Neutrophil (primary cell): Measurements from ENCODE around the gene WDR73.

Experiments
- H3K27ac ChIP-seq: fragments of 200-600 bp; sonication (generic); 2 replicates; pipeline ENCODE4 v1.5.1; 2016; ENCODE audit warnings: mild to moderate bottlenecking, moderate library complexity
- H3K27me3 ChIP-seq: fragments of 200-600 bp; sonication (generic); 2 replicates; pipeline ENCODE4 v1.6.0; 2016; ENCODE audit warnings: mild to moderate bottlenecking
- H3K36me3 ChIP-seq: fragments of 200-600 bp; sonication (generic); 2 replicates; pipeline ENCODE4 v1.5.1; 2017
- H3K4me1 ChIP-seq, 2 experiments: fragments of 200-600 bp in 1 of 2; sonication (generic) in 1 of 2; 1 replicate in 1 of 2; 2 replicates in 1 of 2; pipeline versions ENCODE4 v1.5.1 to v1.6.1; 2013 to 2016; ENCODE audit warnings: low read depth in 1 of 2, low read length in 1 of 2, mild to moderate bottlenecking in 1 of 2, moderate library complexity in 1 of 2; ENCODE audit not compliant: control insufficient read depth in 1 of 2, insufficient read depth in 1 of 2
- H3K4me3 ChIP-seq, 2 experiments: fragments of 200-600 bp in 1 of 2; sonication (generic) in 1 of 2; 1 replicate in 1 of 2; 2 replicates in 1 of 2; pipeline ENCODE4 v1.5.1; 2013 to 2016; ENCODE audit warnings: low read depth in 1 of 2, low read length in 1 of 2, mild to moderate bottlenecking in 1 of 2, moderate library complexity in 1 of 2
- H3K9me3 ChIP-seq: fragments of 200-600 bp; sonication (generic); 2 replicates; pipeline ENCODE4 v1.5.1; 2016
- CTCF ChIP-seq: fragments of 200-600 bp; sonication (generic); IDR thresholded peaks from 2 replicates; pipeline ENCODE4 v1.5.1; 2016; ENCODE audit warnings: antibody characterized with exemption

Gene WDR73

GRCh38 chr15:84681831-84682230 lies 27.7 kb upstream of the WDR73 start:
- Histone ChIP-seq H3K27me3 (no peaks in the 10 kb centered on the region), H3K27ac (peak overlapping the region; percentile 48), H3K4me3 (no peak overlapping the region), H3K4me1 (no peaks in the 10 kb centered on the region), H3K9me3 (no peaks in the 10 kb centered on the region), H3K36me3 (peaks cover 56% of the 10 kb centered on the region)
- no peak for TF ChIP-seq CTCF

DNA sequence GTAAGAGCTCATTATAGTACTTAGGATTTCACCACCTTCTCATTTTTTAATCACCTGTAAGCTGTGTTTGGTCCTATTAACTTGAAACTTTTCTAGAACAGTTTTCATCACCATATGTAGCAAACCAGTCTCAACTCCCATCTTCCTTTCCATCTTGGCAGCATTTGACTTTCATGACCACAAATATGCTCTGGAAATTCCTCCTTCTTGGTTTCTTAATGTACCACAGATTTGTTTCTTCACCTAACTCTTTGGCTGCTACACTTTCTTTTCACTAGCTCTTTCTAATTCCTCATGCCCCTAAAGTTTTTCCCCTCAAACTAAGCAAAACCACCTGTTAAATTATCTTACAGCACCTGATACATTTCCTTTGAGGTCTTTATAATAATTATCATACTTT lies 17.1 kb upstream of the WDR73 start:
- no peak overlapping the region for H3K27ac ChIP-seq

DNA sequence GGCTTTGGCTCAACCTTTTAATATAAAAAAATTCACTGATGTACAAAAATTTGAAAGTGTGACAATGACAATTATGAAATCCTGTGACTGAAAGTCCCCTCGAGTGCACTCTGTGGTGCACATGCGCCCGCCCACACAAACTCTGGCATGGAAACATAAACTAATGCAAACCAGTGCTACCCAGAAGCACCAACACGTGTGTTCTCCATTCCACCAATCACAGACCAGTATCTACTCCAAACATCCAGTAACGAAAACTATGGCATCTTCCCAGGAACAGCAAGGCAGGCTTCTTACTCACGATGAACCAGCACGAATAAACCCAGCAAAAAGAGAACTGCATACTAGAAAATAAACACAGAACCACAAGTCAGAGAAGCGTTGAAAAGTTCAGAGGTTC lies 15.6 kb upstream of the WDR73 start:
- no peaks in the 10 kb centered on the region for H3K27me3 ChIP-seq
- no peak overlapping the region for H3K27ac ChIP-seq
- H3K4me3 ChIP-seq: no peak overlapping the region
- H3K9me3 ChIP-seq: no peaks in the 10 kb centered on the region
- no peak for TF ChIP-seq CTCF
- no peaks in the 10 kb centered on the region for H3K4me1 ChIP-seq
- peaks cover 81% of the 10 kb centered on the region for H3K36me3 ChIP-seq

More for the DNA sequence above, 17.1 kb upstream of the WDR73 start:
- no peaks in the 10 kb centered on the region for H3K9me3 ChIP-seq
- no peaks in the 10 kb centered on the region for H3K27me3 ChIP-seq
- peaks cover 75% of the 10 kb centered on the region for H3K36me3 ChIP-seq
- H3K4me1 ChIP-seq: no peaks in the 10 kb centered on the region
- H3K4me3 ChIP-seq: no peak overlapping the region
- no peak for TF ChIP-seq CTCF

DNA sequence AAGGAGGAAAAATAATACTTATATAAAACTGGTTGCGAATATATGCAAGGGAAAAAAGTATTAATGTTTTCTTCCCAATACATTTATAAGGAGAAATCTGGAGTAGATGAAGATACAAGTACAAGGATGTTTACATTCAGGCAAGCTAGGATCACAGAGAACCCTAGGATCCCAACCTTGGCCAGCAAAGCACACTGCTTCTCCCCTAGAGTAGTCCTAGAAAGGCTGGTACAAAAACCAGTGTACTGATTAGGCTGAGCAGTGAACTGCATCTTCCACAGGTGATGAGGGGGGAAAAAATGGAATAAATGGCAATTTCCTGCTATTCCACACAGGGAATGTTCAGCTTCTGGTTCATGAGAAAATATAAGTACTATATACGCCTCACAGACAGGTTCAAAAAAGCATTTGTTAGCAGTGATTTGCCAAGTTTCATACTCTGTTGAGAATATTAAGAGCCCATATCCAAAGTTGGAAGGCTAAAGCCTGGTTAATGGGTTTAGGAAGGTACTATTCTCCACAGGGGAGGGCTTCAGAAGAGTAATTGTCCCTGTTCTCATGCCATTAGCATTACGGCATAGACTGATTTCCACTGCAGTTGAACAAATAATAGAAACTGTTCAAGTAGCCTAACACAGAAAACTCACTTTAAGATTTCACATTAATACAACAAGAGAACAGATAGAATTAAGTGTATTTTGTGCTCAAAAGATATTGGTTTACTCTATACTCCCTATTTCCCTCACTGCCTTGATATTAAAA lies 14.3 kb upstream of the WDR73 start:
- H3K4me1 ChIP-seq: no peaks in the 10 kb centered on the region
- H3K4me3 ChIP-seq: no peak overlapping the region
- H3K9me3 ChIP-seq: no peaks in the 10 kb centered on the region
- H3K27me3 ChIP-seq: no peaks in the 10 kb centered on the region
- TF ChIP-seq CTCF: no peak
- H3K27ac ChIP-seq: no peak overlapping the region
- peaks cover 81% of the 10 kb centered on the region for H3K36me3 ChIP-seq

DNA sequence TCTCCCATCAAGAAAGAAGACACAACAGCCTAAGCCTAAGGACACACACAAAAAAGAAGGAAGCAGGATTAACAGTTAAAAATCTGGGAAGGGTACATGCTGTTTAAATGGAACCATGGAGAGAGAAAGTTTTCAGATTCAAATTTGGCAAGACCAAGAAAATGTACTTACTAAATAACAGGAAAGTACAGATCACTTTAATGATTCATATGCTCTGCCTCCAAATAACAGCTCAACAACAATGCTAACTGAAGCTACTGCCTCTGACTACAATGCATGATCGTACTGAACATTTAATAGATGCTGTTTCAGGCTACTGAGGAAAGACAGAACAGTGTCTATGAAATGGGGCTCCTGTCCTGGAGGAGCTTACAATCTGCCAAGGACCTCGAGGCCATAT lies 12.3 kb upstream of the WDR73 start:
- peaks cover 70% of the 10 kb centered on the region for H3K36me3 ChIP-seq
- no peak overlapping the region for H3K4me3 ChIP-seq
- no peaks in the 10 kb centered on the region for H3K4me1 ChIP-seq
- no peaks in the 10 kb centered on the region for H3K9me3 ChIP-seq
- H3K27me3 ChIP-seq: no peaks in the 10 kb centered on the region
- TF ChIP-seq CTCF: no peak
- H3K27ac ChIP-seq: no peak overlapping the region
